ENCODE measurements around the gene GLYATL1.

DNA sequence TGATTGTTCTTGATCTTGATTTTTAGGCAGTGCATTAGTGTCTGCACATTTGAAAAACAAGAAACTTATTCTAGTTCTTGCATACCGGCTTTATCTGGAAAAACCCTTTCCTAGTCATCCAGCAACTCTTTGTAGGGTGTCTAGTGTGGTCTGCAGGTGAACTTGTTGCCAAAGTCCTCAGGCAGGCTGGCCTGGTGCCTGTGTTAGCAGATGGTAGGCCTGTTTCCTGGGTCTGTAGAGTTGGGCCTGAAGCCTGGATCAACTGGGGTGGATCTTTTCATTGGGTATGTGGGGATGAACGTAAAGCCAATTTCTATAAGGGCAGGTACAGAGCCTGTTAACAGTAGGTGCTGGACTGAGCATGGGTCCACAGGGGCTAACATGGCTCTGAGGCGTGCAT is 5.6 kb upstream of the GLYATL1 start:
- TF ChIP-seq CTCF (IDR thresholded peaks at IDR 0.05) (no peak), POLR2A (IDR thresholded peaks at IDR 0.05) (no peak)
